K562 (cell line): Measurements from ENCODE around the gene AKAP10. TPM values are rescaled to one million over a fixed set of nuclear protein-coding genes. Genes with fewer than 3 reads are reported as not detected.

Experiments used
- CC2D1A ChIP-seq: fragments of 450-650 bp; IDR thresholded peaks from 2 replicates; pipeline ENCODE4 v1.6.1; 2017; ENCODE audit warnings: mild to moderate bottlenecking
- NBN ChIP-seq: fragments of 450-650 bp; IDR thresholded peaks from 2 replicates; pipeline ENCODE4 v1.6.1; 2016; ENCODE audit warnings: low read depth, mild to moderate bottlenecking
- SRSF9 ChIP-seq: fragments of 200-400 bp; formaldehyde crosslinking; IDR thresholded peaks from 2 replicates; pipeline ENCODE4 v1.6.1; 2017; ENCODE audit warnings: low read depth, low read length, borderline replicate concordance
- TCF7 ChIP-seq: sonication (generic); IDR thresholded peaks from 2 replicates; pipeline ENCODE4 v1.6.1; 2016; ENCODE audit warnings: antibody characterized with exemption, borderline replicate concordance
- TSHZ1 ChIP-seq: fragments of 250-450 bp; sonication (Bioruptor Pico); IDR thresholded peaks from 2 replicates; pipeline ENCODE4 v1.4.0; 2020; ENCODE audit warnings: mild to moderate bottlenecking, moderate library complexity
- WHSC1 ChIP-seq: IDR thresholded peaks from one replicate; pipeline ENCODE4 v1.6.1; 2012; ENCODE audit warnings: low read length, control low read depth, inconsistent platforms
- ZBTB5 ChIP-seq: fragments of 450-650 bp; IDR thresholded peaks from 2 replicates; pipeline ENCODE4 v1.6.1; 2017; ENCODE audit warnings: antibody characterized with exemption
- ZNF212 ChIP-seq: fragments of 450-650 bp; formaldehyde crosslinking; IDR thresholded peaks from 2 replicates; pipeline ENCODE4 v1.4.0; 2020; ENCODE audit warnings: mild to moderate bottlenecking
- ZNF780A ChIP-seq: fragments of 250-450 bp; sonication (Bioruptor Pico); IDR thresholded peaks from 2 replicates; pipeline ENCODE4 v1.5.0; 2021; ENCODE audit warnings: mild to moderate bottlenecking
- polyA plus RNA-seq, 8 experiments: library from polyadenylated mRNA; depleted of rRNA in 4 of 8; stranded (reverse) in 5 of 8; unstranded in 3 of 8; fragments of >200 nt; fragmentation: Nextera tagmentation in 2 of 8; fragmentation: Illumina TruSeq in 1 of 8; extraction: Ambion mirVana in 2 of 8; extraction: Trizol in 1 of 8; gene quantifications; 2 replicates each; pipeline versions ENCODE4 v1.2.1 to v1.2.3, GENCODE V29; 2011 to 2014; ENCODE audit warnings: inconsistent platforms in 1 of 8, missing spikeins in 1 of 8
- total RNA-seq, 7 experiments: library from RNA; depleted of rRNA in 6 of 7; stranded (reverse); fragments of >200 nt in 6 of 7; fragmentation: Illumina TruSeq in 2 of 7; extraction: Trizol in 2 of 7; gene quantifications; 2 replicates each; pipeline versions ENCODE4 v1.2.1 to v1.2.3, GENCODE V29; 2011 to 2021; ENCODE audit warnings: low replicate concordance in 1 of 7
- TF ChIP-seq, protein P1 (sequence below): sonication (generic); IDR thresholded peaks from 2 replicates; pipeline ENCODE4 v1.6.1; 2016
- TF ChIP-seq, protein P2 (sequence below): fragments of 450-650 bp; conservative IDR thresholded peaks from 2 replicates; pipeline ENCODE4 v1.6.1; 2016; ENCODE audit warnings: missing genetic modification characterization, low read depth, mild to moderate bottlenecking, control low read depth, missing compliant biosample characterization
- TF ChIP-seq, protein P3 (sequence below), 2 experiments: IDR thresholded peaks in 1 of 2; conservative IDR thresholded peaks in 1 of 2; 2 replicates each; pipeline ENCODE4 v1.6.1; 2016; ENCODE audit warnings: low read depth in 2 of 2, mild to moderate bottlenecking in 1 of 2, missing compliant biosample characterization in 1 of 2, missing genetic modification characterization in 1 of 2, moderate library complexity in 1 of 2

Gene AKAP10
- total and polyA plus RNA-seq, 9 of the 15 experiments (the other 6 are each of a cell fraction or from before 2014, with no cell fraction given): 4.0 to 20.3 (median 8.2) TPM

GRCh38 chr17:19977293-19978208, at the start of gene AKAP10 (continued):
- TF ChIP-seq ZBTB5 (no peak), WHSC1 (no peak), NBN (no peak), SRSF9 (no peak), ZNF780A (CRISPR knock-in tag) (no peak), TCF7 (no peak), CC2D1A (no peak), ZNF212 (CRISPR knock-in tag) (no peak), TSHZ1 (CRISPR knock-in tag) (no peak)
- TF ChIP-seq, protein P1, sequence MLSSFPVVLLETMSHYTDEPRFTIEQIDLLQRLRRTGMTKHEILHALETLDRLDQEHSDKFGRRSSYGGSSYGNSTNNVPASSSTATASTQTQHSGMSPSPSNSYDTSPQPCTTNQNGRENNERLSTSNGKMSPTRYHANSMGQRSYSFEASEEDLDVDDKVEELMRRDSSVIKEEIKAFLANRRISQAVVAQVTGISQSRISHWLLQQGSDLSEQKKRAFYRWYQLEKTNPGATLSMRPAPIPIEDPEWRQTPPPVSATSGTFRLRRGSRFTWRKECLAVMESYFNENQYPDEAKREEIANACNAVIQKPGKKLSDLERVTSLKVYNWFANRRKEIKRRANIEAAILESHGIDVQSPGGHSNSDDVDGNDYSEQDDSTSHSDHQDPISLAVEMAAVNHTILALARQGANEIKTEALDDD: no peak
- TF ChIP-seq, protein P2, sequence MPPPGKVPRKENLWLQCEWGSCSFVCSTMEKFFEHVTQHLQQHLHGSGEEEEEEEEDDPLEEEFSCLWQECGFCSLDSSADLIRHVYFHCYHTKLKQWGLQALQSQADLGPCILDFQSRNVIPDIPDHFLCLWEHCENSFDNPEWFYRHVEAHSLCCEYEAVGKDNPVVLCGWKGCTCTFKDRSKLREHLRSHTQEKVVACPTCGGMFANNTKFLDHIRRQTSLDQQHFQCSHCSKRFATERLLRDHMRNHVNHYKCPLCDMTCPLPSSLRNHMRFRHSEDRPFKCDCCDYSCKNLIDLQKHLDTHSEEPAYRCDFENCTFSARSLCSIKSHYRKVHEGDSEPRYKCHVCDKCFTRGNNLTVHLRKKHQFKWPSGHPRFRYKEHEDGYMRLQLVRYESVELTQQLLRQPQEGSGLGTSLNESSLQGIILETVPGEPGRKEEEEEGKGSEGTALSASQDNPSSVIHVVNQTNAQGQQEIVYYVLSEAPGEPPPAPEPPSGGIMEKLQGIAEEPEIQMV (tag): no peak
- TF ChIP-seq, protein P3, sequence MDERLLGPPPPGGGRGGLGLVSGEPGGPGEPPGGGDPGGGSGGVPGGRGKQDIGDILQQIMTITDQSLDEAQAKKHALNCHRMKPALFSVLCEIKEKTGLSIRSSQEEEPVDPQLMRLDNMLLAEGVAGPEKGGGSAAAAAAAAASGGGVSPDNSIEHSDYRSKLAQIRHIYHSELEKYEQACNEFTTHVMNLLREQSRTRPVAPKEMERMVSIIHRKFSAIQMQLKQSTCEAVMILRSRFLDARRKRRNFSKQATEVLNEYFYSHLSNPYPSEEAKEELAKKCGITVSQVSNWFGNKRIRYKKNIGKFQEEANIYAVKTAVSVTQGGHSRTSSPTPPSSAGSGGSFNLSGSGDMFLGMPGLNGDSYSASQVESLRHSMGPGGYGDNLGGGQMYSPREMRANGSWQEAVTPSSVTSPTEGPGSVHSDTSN (CRISPR knock-in tag; IDR thresholded peaks at IDR 0.05; ENCODE audit: low read depth): no peak
- TF ChIP-seq, protein P3 (tag; conservative IDR thresholded peaks at IDR 0.05; ENCODE audit: low read depth): no peak
